ENCODE data around the gene OR4E2.

DNA sequence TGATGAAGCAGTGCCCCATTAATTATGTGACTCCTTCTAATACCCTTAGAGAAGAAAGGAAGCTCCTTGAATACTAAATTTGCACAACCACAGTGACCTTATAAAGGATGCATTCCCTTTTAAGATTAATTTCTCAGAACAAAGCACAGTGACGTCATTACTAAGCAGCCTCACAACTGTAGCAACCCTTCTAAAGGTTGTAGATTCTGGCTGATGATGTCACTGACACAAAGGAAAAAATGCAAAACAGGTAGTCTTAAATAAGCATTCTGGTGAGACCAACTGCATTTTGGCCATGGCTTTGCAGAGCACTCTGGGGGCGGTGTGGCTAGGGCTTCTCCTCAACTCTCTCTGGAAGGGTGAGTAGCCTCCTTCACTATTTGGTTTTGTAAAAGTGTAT is 58.4 kb downstream of the OR4E2 start:
- TF ChIP-seq, protein P1, sequence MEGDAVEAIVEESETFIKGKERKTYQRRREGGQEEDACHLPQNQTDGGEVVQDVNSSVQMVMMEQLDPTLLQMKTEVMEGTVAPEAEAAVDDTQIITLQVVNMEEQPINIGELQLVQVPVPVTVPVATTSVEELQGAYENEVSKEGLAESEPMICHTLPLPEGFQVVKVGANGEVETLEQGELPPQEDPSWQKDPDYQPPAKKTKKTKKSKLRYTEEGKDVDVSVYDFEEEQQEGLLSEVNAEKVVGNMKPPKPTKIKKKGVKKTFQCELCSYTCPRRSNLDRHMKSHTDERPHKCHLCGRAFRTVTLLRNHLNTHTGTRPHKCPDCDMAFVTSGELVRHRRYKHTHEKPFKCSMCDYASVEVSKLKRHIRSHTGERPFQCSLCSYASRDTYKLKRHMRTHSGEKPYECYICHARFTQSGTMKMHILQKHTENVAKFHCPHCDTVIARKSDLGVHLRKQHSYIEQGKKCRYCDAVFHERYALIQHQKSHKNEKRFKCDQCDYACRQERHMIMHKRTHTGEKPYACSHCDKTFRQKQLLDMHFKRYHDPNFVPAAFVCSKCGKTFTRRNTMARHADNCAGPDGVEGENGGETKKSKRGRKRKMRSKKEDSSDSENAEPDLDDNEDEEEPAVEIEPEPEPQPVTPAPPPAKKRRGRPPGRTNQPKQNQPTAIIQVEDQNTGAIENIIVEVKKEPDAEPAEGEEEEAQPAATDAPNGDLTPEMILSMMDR (IDR thresholded peaks at IDR 0.05), result no peak
- TF ChIP-seq POLR2A (IDR thresholded peaks at IDR 0.05), result no peak
